K562 (cell line): ENCODE measurements around the gene FBXW7. TPM values are rescaled to one million over a fixed set of nuclear protein-coding genes. Genes with fewer than 3 reads are reported as not detected.

ENCODE experiments used
- ATAC-seq: fragments of 200-7000 bp; cut with Tn5 transposase; 3 replicates; pipeline ENCODE4 v1.9.1; 2020; ENCODE audit warnings: moderate library complexity
- BruUV-seq: library from RNA; stranded (reverse); fragments of 400-500 nt; replicated peaks from 2 replicates; lab custom pipeline; 2021; lab: Mats Ljungman, UMichigan
- CTCF ChIA-PET: fragments of 300-600 bp; formaldehyde crosslinking; extraction: SDS; loops from one replicate; lab custom pipeline; 2021; ENCODE audit warnings: low intra/inter-chr PET ratio; lab: Yijun Ruan, JAX
- POLR2A ChIA-PET: fragments of 300-600, 350-650 bp; sonication (Branson Sonifier 250); formaldehyde crosslinking; extraction: SDS; loops from one replicate; lab custom pipeline; 2021; ENCODE audit warnings: antibody characterized with exemption, inconsistent platforms; lab: Yijun Ruan, JAX
- DNase-seq, 4 experiments: peaks; one replicate each; pipeline versions ENCODE4 v3.0.0 to v3.0.0-alpha.2; 2011 to 2018; ENCODE audit warnings: low spot score in 3 of 4, mixed read lengths in 3 of 4; ENCODE audit errors: extremely low read depth in 1 of 4
- FAIRE-seq: peaks from 2 replicates; lab custom pipeline; 2011; peaks lifted over from hg19 to GRCh38; lab: Jason Lieb, UNC
- H2AFZ ChIP-seq: 2 replicates; pipeline ENCODE4 v1.6.0; 2011; ENCODE audit warnings: low read depth, low read length, control low read depth, inconsistent platforms
- H3K27ac ChIP-seq: fragments of 200-600 bp; 3 replicates; pipeline ENCODE4 v1.8.0; 2011; ENCODE audit warnings: low read depth, mild to moderate bottlenecking, control low read depth, inconsistent platforms, low read length, moderate library complexity, mixed read lengths; ENCODE audit errors: extremely low read depth
- H3K27me3 ChIP-seq, 2 experiments: fragments of 300-600 bp in 1 of 2; 2 replicates in 1 of 2; 3 replicates in 1 of 2; pipeline versions ENCODE4 v1.6.0 to v1.8.0; 2011; ENCODE audit warnings: inconsistent platforms in 2 of 2, low read length in 2 of 2, mild to moderate bottlenecking in 1 of 2, mixed read lengths in 1 of 2, moderate library complexity in 1 of 2; ENCODE audit not compliant: control insufficient read depth in 2 of 2, insufficient read depth in 2 of 2
- H3K36me3 ChIP-seq: fragments of 300-600 bp; 3 replicates; pipeline ENCODE4 v1.8.0; 2011; ENCODE audit warnings: mild to moderate bottlenecking, low read length, inconsistent platforms; ENCODE audit not compliant: control insufficient read depth, insufficient read depth
- H3K4me1 ChIP-seq, 2 experiments: fragments of 200-600 bp in 1 of 2; replicated peaks in 1 of 2; 2 replicates in 1 of 2; 3 replicates in 1 of 2; pipeline versions ENCODE4 v1.5.1 to v1.8.0; 2011; ENCODE audit warnings: inconsistent platforms in 2 of 2, low read length in 2 of 2, mild to moderate bottlenecking in 1 of 2, mixed read lengths in 1 of 2, moderate library complexity in 1 of 2; ENCODE audit not compliant: control insufficient read depth in 2 of 2, insufficient read depth in 2 of 2
- H3K4me2 ChIP-seq: 2 replicates; pipeline ENCODE4 v1.6.1; 2011; ENCODE audit warnings: low read length, control low read depth, inconsistent platforms, mixed read lengths; ENCODE audit not compliant: insufficient read depth
- H3K4me3 ChIP-seq: fragments of 200-600 bp; sonication (generic), shearing (Covaris generic); 2 replicates; pipeline ENCODE4 v1.5.1; 2016; ENCODE audit warnings: control low read depth, inconsistent platforms
- H3K79me2 ChIP-seq: fragments of 200-600 bp; 3 replicates; pipeline ENCODE4 v1.8.0; 2011; ENCODE audit warnings: low read length, inconsistent platforms; ENCODE audit not compliant: control insufficient read depth, insufficient read depth
- H3K9ac ChIP-seq, 2 experiments: 2 replicates each; pipeline versions ENCODE4 v1.6.0 to v1.6.1; 2011; ENCODE audit warnings: low read depth in 2 of 2, low read length in 2 of 2, control low read depth in 1 of 2, inconsistent platforms in 1 of 2, mild to moderate bottlenecking in 1 of 2, mixed read lengths in 1 of 2; ENCODE audit not compliant: insufficient read depth in 1 of 2
- H3K9me1 ChIP-seq: one replicate; pipeline ENCODE4 v1.6.0; 2011; ENCODE audit warnings: inconsistent platforms, mild to moderate bottlenecking, low read length, moderate library complexity; ENCODE audit not compliant: control insufficient read depth, insufficient read depth
- H3K9me3 ChIP-seq: replicated peaks from 2 replicates; pipeline ENCODE4 v1.5.1; 2011; ENCODE audit warnings: low read depth, low read length, inconsistent platforms; ENCODE audit not compliant: control insufficient read depth, insufficient read depth
- H4K20me1 ChIP-seq: replicated peaks from 2 replicates; pipeline ENCODE4 v1.6.1; 2011; ENCODE audit warnings: low read length, inconsistent platforms, mixed read lengths; ENCODE audit not compliant: control insufficient read depth, insufficient read depth
- ATF2 ChIP-seq: sonication (generic); formaldehyde crosslinking; IDR thresholded peaks from 2 replicates; pipeline ENCODE4 v1.8.1; 2022; ENCODE audit warnings: missing genetic modification reagents
- BRD4 ChIP-seq: fragments of 200-600 bp; sonication (generic); IDR thresholded peaks from 2 replicates; pipeline ENCODE4 v1.6.1; 2017; ENCODE audit warnings: inconsistent platforms
- CEBPG ChIP-seq, 3 experiments: fragments of 200-800 bp in 1 of 3; sonication (Bioruptor generic) in 1 of 3; sonication (generic) in 1 of 3; formaldehyde crosslinking in 1 of 3; IDR thresholded peaks in 2 of 3; conservative IDR thresholded peaks in 1 of 3; 2 replicates each; pipeline versions ENCODE4 v1.6.1 to v1.8.0; 2016 to 2022; ENCODE audit warnings: missing compliant biosample characterization in 2 of 3, missing genetic modification characterization in 2 of 3, mild to moderate bottlenecking in 1 of 3, missing genetic modification reagents in 1 of 3
- KLF1 ChIP-seq: fragments of 450-650 bp; IDR thresholded peaks from 2 replicates; pipeline ENCODE4 v1.6.1; 2016; ENCODE audit warnings: missing genetic modification characterization, missing compliant biosample characterization
- POLR2G ChIP-seq: fragments of 200-400 bp; formaldehyde crosslinking; IDR thresholded peaks from 2 replicates; pipeline ENCODE4 v1.6.1; 2017; ENCODE audit warnings: low read depth, mild to moderate bottlenecking, antibody characterized with exemption, low read length, moderate library complexity
- RBBP5 ChIP-seq: fragments of 200-600 bp; sonication (generic); IDR thresholded peaks from 2 replicates; pipeline ENCODE4 v1.6.1; 2012; ENCODE audit warnings: borderline replicate concordance, mild to moderate bottlenecking, low read length, control low read depth, inconsistent platforms; ENCODE audit not compliant: insufficient read depth, poor library complexity, severe bottlenecking
- SRF ChIP-seq, 2 experiments: fragments of 250-450, 450-650 bp in 1 of 2; sonication (Bioruptor Pico) in 1 of 2; sonication (generic) in 1 of 2; formaldehyde crosslinking; IDR thresholded peaks; 2 replicates each; pipeline versions ENCODE4 v1.5.0 to v1.5.1; 2020 to 2022; ENCODE audit warnings: mild to moderate bottlenecking in 1 of 2, missing genetic modification reagents in 1 of 2
- ZEB2 ChIP-seq: fragments of 450-650 bp; IDR thresholded peaks from 2 replicates; pipeline ENCODE4 v1.6.1; 2016
- ZNF668 ChIP-seq: fragments of 250-450 bp; sonication (Bioruptor Pico); IDR thresholded peaks from 2 replicates; pipeline ENCODE4 v1.8.0; 2022; ENCODE audit warnings: mild to moderate bottlenecking, inconsistent platforms
- WGBS: fragments of 100-300 bp; shearing (Covaris generic); methylation state at CpG from one replicate; pipeline ENCODE4 v1.1.6; 2016; ENCODE audit warnings: low coverage, mixed read lengths; ENCODE audit not compliant: insufficient coverage; ENCODE audit errors: missing lambda C conversion rate; 5-methylcytosine and 5-hydroxymethylcytosine counted together
- in situ Hi-C: fragments of 300-500 bp; cut with MboI; formaldehyde crosslinking; loops from 4 replicates; pipeline ENCODE4 v1.15.0; 2018; ENCODE audit warnings: inconsistent platforms, mixed read lengths
- intact Hi-C: fragments of 100-400 bp; cut with micrococcal nuclease; formaldehyde crosslinking; loops from 2 replicates; pipeline ENCODE4 v1.14.2; 2022
- polyA plus RNA-seq, 8 experiments: library from polyadenylated mRNA; depleted of rRNA in 4 of 8; stranded (reverse) in 5 of 8; unstranded in 3 of 8; fragments of >200 nt; fragmentation: Nextera tagmentation in 2 of 8; fragmentation: Illumina TruSeq in 1 of 8; extraction: Ambion mirVana in 2 of 8; extraction: Trizol in 1 of 8; gene quantifications; 2 replicates each; pipeline versions ENCODE4 v1.2.1 to v1.2.3, GENCODE V29; 2011 to 2014; ENCODE audit warnings: inconsistent platforms in 1 of 8, missing spikeins in 1 of 8
- total RNA-seq, 7 experiments: library from RNA; depleted of rRNA in 6 of 7; stranded (reverse); fragments of >200 nt in 6 of 7; fragmentation: Illumina TruSeq in 2 of 7; extraction: Trizol in 2 of 7; gene quantifications; 2 replicates each; pipeline versions ENCODE4 v1.2.1 to v1.2.3, GENCODE V29; 2011 to 2021; ENCODE audit warnings: low replicate concordance in 1 of 7

Gene FBXW7
- total and polyA plus RNA-seq, 9 of the 15 experiments (the other 6 are each of a cell fraction or from before 2014, with no cell fraction given): 6.8 to 44.2 (median 16.4) TPM

DNA sequence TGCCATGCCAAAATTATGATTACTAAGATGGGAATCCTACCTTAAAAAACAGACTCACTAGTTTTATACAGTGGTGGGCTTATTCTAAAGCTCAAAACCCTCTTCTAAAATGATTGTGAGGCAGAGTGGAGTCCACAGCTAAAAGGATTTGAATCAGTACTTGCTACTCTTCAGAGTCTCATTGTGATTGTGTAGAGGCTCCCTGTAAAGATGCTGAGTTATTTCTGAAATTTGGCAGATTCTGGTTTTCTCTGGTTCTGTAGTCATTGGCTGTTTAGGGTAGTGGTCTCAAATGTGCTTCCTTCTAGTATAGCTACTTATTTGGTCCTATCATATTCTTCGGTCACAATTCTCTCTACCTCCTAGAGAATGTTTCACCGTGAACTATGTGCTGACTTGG, 104.1 kb downstream of the FBXW7 start:
- BruUV-seq: no TSS peak
- intact Hi-C loops (no loop called here), in situ Hi-C loops (no loop called here)
- Histone ChIP-seq H3K27ac (no peak overlapping the region), H3K9ac (no peak overlapping the region)
- 93% methylated on average over 2 of the region's 2 CpGs for WGBS
- TF ChIP-seq ZNF668: no peak
- TF ChIP-seq CEBPG (CRISPR knock-in tag; IDR thresholded peaks at IDR 0.05): no peak
- no peak for TF ChIP-seq CEBPG (tag; conservative IDR thresholded peaks at IDR 0.05 in 1 of 2, IDR thresholded peaks at IDR 0.05 in 1 of 2)
- TF ChIP-seq, all 486 proteins: peak for 0
- DNase-seq: no peak
- no peak for FAIRE-seq
- POLR2A ChIA-PET: no interaction called here
- Histone ChIP-seq H3K27me3 (no peaks in the 10 kb centered on the region), H3K4me3 (no peak overlapping the region), H3K4me1 (no peaks in the 10 kb centered on the region), H3K9me1 (no peaks in the 10 kb centered on the region), H2AFZ (no peak overlapping the region), H3K9me3 (no peaks in the 10 kb centered on the region), H3K79me2 (peaks cover 4% of the 10 kb centered on the region; the same call in 2 of the 3 replicates), H3K4me2 (no peak overlapping the region), H3K36me3 (no peaks in the 10 kb centered on the region), H4K20me1 (no peaks in the 10 kb centered on the region)
- CTCF ChIA-PET: no interaction called here
- no peak for ATAC-seq

DNA sequence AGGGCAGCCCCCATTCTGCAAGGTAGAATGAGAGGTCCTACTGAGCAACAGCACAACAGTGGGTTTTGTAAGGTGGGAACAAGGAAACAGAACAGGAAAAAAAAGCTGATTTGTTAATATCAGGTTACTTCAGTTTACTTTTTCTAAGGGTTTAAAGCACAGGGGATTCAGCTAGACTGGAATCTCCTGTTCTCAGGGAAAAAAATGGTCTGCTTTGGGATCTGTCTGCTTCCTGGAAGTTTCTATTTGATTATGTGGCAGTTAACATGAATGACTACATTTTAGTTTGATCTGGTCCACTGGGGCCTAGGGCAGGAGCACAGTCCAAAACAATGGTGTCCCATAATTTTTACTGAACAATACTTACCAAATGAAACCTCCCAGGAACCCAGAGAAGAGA, 104.6 kb downstream of the FBXW7 start:
- H3K4me2 ChIP-seq: no peak overlapping the region
- H3K4me3 ChIP-seq: no peak overlapping the region
- in situ Hi-C loops (no loop called here), intact Hi-C loops (no loop called here)
- H3K79me2 ChIP-seq: peaks cover 4% of the 10 kb centered on the region; the same call in 2 of the 3 replicates
- FAIRE-seq (no peak), DNase-seq (no peak), ATAC-seq (no peak)
- TF ChIP-seq ATF2: no peak
- no peak for TF ChIP-seq ZEB2
- TF ChIP-seq KLF1: no peak
- TF ChIP-seq POLR2G: no peak
- TF ChIP-seq RBBP5: no peak
- TF ChIP-seq BRD4: no peak
- TF ChIP-seq SRF (CRISPR knock-in tag; IDR thresholded peaks at IDR 0.05): no peak
- no peaks in the 10 kb centered on the region for H3K36me3 ChIP-seq
- H3K27ac ChIP-seq: no peak overlapping the region
- H3K27me3 ChIP-seq: no peaks in the 10 kb centered on the region
- BruUV-seq: no TSS peak
- H3K9me1 ChIP-seq: no peaks in the 10 kb centered on the region
- no peak overlapping the region for H2AFZ ChIP-seq
- no peaks in the 10 kb centered on the region for H4K20me1 ChIP-seq
- CTCF ChIA-PET: no interaction called here
- POLR2A ChIA-PET: no interaction called here
- H3K9ac ChIP-seq: no peak overlapping the region
- no peaks in the 10 kb centered on the region for H3K4me1 ChIP-seq
- H3K9me3 ChIP-seq: no peaks in the 10 kb centered on the region
